HG02973 (cell line): ENCODE measurements around the gene TTC33.
A peak's percentile ranks its signal among the peaks of the same experiment; 100 is the strongest.
"Not testable (repeated sequence)": the region's sequence is repeated elsewhere in the genome, so short reads cannot be mapped to it uniquely, and the experiment has no call there.

ENCODE experiments used
- ATAC-seq: cut with Tn5 transposase; IDR thresholded peaks from one replicate; pipeline ENCODE4 v1.9.1; 2021; ENCODE audit warnings: moderate library complexity; ENCODE audit not compliant: unreplicated experiment

Gene TTC33

DNA sequence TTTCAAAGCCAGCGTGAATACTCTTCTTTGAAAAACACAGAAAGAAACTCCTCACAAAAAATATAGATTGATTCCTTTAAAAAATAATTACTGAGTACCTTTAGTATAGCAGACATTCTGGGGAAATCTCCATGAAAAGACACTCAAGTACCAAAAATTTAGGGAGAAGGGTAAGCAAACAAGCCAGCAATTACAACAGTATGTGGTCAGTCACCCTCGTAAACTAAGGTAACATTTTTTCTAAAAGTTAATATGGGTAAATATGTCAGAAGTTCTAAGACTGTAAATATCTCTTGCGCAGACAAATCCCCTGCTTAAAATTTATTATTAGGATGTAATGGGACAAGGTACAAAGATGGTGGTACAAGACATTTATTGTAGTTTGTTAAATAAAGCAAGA, 178.0 kb downstream of the TTC33 start:
- ATAC-seq, result no peak

DNA sequence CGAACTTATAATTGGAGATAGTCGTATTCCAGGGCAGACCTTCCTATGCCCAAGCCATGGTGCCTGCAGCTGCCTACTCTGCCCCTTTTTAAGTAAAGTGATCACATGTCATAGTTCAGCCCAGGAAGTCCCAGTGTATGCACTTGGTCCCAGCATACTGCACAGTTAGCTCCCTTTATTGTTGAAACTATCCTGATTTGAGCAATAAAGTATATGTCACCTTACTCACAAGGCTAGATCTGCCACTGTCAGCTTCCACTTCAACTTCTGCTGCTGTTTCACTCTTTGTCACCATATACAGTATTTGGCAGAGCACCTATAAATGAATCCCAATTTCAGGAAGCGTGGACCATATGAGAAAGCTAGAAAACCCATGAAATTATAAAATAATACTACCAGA, 179.8 kb downstream of the TTC33 start:
- no peak for ATAC-seq

DNA sequence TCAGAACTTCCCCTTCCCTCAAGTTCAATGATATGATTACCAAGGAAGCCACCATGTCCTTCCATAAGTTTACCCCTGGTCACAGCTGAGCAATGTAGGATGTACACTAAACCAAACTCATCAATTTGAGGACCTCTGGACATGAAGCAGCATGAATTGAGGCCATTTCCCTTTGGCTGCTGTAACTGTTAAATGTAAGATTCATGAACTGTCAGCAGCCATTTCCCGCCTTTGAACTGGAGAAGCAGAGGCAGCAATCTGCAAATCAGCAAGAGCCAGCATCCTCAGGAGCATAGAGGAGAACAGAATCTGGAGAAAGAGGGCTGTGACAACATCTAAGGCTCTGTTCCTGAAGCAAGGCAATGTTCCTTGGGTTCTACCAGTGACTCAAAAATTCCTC, 180.3 kb downstream of the TTC33 start:
- no peak for ATAC-seq

DNA sequence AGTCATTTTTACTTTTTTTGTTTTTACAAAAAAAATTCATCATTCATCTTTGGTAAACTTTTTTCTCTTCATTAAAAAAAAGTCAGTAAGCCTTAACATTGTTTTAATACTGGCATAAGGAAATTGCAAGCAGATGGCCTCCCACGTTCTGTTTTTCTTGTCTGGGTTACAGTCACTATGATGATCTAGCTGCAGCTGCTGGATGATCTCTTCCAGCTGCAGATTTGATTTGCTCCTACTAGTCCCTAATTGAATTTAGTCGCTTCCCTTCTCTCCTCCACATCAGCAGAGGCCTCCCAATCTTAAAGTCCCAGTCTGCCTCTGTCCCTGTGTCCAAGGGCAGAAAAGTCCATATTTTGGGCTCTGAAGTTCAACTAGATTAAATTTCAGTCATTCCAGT, 182.8 kb downstream of the TTC33 start:
- ATAC-seq, result no peak

DNA sequence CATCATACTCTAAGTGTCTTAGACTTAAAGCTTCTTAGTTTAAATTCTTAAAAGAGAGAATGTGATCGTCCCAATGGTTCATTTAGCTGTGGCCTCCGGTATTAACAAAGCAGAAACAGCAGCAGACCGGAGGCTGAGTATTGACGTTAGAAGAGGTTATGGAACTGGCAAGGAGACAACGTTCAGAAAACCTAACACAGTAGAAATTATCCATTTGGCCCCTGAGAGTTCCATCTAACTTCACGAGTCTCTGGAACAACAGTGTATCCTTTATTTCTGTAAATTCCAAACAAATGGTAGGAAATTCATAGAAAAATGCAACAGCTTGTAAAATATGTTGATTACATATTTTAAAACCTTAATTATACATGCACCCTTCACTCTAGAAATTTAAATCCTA, 183.4 kb downstream of the TTC33 start:
- ATAC-seq, result no peak

DNA sequence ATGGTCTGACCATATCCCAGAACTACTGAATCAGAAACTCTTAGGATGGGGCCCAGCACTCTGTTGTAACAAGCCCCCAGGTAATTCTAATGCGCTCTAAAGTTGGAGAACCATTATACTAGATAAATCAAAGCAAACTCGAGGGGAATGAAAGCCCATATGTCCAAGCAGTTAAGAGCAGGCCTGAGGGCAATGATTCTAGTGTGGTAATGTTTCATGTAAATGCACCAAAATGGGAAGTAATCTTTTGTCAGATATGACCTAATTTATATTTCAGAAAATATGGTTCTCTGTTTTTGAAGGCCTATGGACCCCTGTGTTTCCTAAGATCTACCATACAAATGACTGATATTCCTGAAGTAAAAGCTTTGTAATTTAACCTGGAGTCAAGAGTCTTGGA, 184.0 kb downstream of the TTC33 start:
- ATAC-seq, result no peak

DNA sequence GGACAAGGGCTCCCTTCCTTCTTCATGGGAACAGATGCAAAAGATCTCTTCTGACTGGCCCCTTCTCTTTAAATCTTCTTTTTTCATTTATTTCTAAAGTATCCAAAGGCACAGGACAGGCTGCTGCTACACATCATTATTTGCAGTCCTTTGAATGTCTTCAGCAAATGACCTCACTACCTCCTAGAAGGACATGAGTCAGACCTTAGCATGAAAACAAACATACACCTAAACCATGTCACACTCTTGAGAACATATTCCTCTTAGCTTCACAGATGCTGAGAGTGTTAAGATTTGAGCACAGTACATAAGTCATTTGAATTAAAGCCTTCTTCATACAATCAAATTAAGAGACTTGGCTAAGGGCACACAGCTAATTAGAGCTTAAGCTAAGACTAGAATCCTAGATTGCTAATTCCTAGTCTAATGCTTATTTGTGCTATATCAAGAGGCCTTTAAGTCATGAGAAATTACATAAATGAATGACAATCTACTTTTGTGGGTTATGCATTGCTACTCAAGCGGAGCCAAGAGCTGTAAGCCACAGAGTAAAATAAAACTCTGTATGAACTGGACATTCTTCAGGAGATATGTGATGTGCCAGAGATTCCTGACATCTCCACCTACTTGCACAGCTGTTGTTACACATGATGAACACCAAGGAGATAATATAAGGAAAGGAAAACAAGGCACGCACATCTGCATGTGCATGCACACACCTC, 185.2 kb downstream of the TTC33 start:
- peak; percentile 83 for ATAC-seq

DNA sequence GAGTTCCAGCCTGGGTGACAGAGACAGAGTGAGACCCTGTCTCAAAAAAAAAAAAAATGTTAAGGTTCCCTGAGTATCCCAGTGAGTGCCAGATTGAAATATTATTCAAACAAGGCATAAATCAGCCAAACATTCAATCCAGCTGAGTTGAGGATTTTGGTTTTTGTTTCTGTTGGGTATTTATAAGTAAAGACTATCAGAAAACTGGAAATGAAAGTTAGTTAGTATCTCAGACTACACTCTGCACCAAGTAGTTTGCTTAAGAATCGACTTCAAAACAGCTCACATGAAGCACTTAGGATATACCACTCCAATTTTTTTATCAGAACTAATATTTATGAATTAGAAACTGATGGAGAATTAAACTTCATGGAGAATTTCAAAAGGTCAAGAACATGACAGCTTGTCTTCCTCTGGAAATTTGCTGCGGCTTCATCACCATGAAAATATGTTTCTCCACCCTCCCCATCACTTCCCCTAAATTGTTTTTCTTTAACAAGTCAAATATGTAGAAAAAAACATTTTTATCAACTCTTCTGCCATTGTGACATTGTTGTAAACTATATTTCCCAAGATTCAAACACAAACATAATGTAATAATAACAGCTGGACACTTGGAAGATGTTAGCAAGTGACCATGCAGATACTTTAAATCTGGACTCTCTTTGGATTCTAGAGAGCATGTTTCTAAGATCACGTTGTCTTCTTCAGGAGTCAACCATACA, 186.1 kb downstream of the TTC33 start:
- peak; percentile 38 for ATAC-seq

DNA sequence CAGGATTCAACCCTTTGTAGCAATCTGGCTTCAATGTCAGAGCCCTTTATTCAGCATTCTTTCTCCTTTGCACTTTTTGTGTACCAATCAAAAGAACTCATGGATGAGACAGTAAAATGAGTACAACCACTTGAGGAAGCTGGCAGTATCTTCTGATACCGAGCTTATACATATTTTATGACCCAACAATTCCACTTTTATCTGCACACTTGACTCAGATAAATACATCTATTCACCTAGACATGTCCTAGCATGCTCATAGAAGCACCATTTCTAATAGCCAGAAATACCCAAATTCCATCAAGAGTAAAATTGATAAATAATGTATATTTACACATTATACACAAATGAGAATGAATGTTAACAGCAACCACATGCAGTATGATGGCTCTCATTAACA, 187.2 kb downstream of the TTC33 start:
- ATAC-seq, result no peak

DNA sequence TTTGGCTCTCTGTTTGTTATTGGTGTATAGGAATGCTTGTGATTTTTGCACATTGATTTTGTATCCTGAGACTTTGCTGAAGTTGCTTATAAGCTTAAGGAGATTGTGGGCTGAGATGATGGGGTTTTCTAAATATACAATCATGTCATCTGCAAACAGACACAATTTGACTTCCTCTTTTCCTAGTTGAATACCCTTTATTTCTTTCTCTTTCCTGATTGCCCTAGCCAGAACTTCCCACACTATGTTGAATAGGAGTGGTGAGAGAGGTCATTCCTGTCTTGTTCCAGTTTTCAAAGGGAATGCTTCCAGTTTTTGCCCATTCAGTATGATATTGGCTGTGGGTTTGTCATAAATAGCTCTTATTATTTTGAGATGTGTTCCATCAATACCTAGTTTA, 192.6 kb downstream of the TTC33 start:
- ATAC-seq, result not testable (repeated sequence)

DNA sequence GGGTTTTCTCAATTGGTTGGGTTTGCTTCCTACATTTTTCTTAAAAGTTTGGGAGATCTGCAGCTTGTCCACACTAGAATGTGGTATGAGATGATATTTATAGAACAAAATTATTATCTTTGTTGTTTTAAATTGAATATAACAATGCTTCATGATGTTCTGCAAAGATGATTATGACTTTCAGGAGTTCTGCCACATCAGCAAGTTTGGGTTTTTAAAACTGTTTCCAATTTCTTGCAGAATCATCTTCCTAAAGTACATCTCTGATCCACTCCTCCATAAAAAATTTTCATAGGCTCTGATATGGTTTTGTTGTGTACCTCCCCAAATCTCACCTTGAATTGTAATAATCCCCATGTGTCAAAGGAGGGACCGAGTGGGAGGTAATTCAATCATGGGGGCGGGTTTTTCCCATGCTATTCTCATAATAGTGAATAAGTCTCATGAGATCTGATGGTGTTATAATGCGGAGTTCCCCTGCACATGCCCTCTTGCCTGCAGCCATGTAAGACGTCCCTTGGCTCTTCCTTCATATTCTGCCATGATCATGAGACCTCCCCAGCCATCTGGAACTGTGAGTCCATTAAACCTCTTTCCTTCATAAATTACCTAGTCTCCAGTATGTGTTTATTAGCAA, 195.2 kb downstream of the TTC33 start:
- no peak for ATAC-seq

DNA sequence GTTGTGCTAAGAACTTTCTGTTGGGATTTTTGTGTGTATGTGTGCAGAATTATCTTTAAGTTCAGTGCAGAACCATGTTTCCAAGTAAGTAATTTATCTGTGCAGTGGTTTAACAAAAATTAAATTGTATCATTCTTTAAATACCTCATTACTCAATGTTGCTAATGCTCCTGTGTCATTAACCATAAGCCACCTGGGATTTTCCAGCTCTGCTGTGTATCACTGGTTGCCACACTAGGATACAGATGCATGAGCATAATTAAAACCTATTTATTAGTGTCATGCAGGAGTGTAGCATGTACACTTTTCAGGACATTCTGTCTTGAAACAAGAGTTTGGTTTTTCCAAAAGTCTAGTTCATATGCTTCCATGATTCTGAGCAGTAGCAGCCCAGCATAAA, 196.5 kb downstream of the TTC33 start:
- no peak for ATAC-seq

DNA sequence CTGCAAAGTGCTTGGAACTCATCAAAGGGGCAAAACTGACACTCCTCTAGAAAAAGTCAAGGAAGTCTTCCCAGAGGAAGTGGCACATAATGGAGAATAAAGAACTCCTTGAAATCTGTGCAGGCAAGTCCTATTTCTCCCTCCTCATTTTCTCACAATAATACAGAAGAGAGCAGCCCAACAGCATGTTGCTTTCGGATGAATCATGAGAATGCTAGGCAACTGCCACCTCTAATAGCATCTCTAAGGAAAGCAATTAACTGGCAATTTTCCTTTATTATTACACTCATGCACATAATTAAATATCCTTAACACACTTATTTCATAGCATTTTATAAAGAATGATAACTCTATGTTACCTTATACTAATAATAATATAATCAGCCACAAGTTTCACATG, 198.3 kb downstream of the TTC33 start:
- no peak for ATAC-seq

DNA sequence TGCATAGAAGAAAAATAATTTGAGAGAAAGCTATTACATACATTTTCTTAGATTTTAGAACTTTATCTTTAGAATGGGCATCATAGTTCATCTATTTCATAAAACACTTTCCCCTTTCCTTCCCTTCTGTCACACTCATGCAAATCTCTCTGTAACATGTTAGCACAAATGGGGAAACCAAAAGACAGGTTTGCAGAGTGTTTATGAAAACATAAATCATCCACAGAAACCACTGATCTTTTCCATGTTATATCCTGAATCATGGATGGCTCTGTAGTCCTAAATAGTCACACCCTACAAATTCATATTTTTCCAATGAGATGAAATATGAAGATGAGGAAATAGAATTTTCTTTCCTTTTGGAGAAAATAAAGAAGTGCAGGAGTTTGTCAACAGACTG, 198.9 kb downstream of the TTC33 start:
- ATAC-seq, result no peak

DNA sequence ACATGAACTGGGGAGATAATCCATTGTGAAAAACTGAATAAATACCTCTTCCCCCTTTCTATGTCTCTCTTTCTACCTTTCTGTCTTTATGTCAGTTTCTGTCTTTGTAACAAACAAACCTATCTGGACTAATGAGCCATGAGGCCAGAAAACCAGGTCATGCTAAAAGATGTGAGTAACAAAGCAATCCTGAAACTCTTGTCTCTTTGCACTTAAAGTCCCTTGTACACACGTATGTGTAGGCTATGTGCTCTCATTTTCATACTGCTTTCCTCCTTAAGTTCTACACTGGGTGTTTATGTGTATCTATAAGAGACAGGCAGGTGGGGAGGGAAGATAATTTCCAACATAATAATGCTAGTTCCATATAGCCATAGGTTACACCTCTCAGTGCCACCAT, 199.9 kb downstream of the TTC33 start:
- no peak for ATAC-seq

DNA sequence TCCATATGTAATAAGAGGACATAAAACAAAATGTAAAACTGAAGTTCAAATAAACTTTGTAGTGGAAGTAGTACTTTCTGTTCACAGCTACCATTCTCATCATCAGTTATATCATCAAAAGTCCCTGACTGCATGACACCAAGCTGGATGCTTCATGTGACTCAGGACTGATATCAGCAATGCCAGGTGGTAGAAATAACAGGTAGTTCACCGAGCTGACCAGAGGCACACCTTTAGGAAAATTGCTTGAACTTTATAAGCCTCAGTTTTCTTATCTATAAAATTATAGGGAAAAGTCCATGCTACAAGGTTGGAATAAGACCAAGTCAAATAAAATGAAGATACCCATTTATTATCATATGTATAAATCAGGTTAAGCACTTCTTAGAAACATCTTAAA, 200.9 kb downstream of the TTC33 start:
- no peak for ATAC-seq

DNA sequence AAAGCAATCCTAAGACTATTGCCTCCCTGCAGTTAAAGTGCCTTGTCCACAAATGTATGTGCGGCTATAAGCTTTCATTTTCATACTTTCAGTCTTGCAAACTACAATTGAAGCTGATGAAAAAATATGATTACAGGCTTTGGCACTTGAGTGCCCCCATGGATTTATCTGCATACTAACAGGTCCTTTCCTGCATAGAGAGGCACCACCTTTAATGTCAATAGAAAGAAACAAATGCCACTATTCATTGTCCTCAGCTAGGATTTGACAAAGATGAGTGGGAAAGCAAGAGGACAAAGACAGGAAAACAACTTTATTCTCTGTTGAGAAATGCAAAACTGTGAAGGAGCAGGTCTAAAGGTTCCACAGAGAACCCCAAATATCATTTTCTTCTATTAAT, 201.7 kb downstream of the TTC33 start:
- ATAC-seq, result no peak

DNA sequence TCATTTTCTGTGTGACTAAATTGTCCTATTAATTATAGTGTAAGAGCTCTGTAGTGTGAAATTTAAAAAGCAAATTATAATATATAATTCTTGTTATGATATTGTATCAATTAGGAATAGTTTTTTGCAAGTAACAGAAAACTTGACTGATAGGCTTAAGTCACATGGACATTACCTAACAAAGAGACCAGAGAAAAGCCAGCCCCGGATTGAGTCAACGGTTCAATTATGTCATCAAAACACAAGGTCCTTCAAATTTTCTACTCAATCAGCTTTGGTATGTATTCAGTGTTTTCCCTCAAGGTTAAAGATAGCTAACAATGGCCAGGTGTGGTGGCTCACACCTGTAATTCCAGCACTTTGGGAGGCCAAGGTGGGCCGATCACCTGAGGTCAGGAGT, 202.8 kb downstream of the TTC33 start:
- ATAC-seq, result no peak

DNA sequence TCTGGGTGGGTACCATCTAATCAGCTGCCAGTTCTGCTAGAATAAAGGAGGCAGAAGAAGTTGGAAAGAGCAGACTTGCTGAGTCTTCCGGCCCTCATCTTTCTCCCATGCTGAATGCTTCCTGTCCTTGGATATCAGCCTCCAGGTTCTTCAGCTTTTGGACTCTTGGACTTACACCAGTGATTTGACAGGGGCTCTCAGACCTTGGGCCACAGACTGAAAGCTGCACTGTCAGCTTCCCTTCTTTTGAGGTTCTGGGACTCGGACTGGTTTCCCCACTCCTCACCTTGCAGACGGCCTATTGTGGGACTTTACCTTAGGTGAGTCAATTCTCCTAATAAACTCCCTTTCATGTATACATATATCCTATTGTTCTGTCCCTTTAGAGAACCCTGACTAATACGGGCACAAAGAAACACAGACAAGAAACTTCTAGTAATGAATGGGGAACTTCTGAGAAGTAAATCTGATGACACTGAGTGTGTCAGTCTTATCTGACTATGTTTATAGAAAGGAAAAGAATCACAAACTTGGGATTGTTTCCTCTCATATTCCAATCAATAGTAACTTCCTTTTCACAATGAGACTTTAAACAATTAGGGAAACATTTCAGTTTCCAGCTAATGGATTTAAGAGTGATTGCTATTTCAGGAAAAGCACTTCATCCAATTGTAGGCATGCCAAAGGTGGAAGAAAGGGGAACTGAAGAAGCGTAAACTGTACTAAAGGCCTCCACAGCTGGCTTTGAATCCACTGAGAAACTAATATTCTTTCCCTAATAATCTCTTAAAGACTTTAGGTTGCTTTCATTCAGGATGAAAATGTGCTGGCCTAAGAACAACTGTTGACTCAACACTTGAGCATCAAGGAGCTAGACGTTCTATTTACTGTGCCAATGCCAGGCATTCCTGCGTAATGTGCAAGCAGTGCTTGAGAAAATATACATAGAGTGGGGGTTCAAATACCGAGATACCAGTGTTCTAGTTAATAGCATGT, 204.0 kb downstream of the TTC33 start:
- no peak for ATAC-seq

DNA sequence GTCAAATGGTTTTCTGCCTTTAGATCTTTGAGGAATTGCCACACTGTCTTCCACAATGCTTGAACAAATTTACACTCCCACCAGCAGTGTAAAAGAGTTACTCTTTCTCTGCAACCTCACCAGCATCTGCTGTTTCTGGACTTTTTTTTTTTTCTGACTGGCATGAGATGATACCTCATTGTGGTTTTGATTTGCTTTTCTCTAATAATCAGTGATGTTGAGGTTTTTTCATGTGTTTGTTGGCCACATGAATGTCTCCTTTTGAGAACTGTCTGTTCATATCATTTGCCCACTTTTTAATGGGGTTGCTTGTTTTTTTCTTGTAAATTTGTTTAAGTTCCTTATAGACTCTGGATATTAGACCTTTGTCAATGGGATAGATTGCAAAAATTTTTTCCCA, 205.3 kb downstream of the TTC33 start:
- ATAC-seq, result no peak

DNA sequence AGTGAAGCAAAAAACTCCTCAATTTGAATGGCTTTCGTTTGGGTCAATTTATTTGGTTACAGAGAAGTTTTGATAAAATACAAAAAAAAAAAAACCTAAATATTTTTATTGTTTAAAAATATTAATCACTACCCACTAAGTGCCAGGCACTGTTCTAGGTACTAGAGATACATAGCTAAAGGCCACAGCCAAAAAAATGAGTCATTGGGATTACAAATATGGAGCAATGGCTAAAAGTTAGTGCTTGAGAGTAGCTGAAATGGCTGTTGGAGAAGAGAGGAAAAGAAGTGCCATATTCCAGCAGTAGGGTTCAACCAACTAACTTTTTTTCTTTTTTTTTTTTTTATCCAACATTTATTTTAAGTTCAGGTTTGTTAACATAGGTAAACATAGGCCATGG, 206.1 kb downstream of the TTC33 start:
- ATAC-seq, result no peak
